Measurements from ENCODE around the gene BCAS3.

BCAS3 gene

DNA sequence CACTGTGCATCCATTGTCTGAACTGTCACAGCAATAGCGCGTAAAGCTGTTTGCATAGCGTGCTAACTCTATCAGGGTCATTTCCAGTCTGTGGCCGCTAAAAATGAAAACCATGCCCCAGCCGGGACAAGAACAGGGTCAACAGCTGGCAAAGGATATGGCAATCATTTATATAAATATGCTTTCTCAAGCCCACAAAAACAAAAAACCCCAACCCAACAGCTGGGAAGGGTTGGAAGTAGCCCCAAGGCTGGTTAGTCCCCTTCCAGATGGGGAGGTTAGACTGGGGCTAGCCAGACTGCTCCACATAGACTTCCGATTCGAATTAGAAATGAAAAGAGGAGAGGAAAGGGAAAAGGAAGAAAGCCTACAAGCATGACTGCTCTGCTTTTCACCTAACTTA lies 518.7 kb downstream of the BCAS3 start:
- Histone ChIP-seq H2AFZ (ENCODE audit: low read depth, low read length) (no peak overlapping the region), H2BK5ac (ENCODE audit: low read depth, low read length, poor library complexity, severe bottlenecking) (no peak overlapping the region), H2BK120ac (ENCODE audit: low read depth, low read length) (no peak overlapping the region), H3K4ac (ENCODE audit: low read depth in 1 of 2, low read length in 2 of 2) (no peak overlapping the region), H3K27ac (ENCODE audit: low read length, poor library complexity, severe bottlenecking) (no peak overlapping the region), H3K36me3 (ENCODE audit: control insufficient read depth in 1 of 2, insufficient read depth in 2 of 2, low read depth in 1 of 2, low read length in 2 of 2) (no peaks in the 10 kb centered on the region), H2BK15ac (ENCODE audit: low read depth, poor library complexity, severe bottlenecking) (no peak overlapping the region), H2AK5ac (ENCODE audit: low read length, severe bottlenecking) (no peak overlapping the region), H3K79me1 (replicated peaks; ENCODE audit: low read length, poor library complexity, severe bottlenecking) (no peaks in the 10 kb centered on the region), H3K9me3 (ENCODE audit: control insufficient read depth, low read length) (peaks cover 4% of the 10 kb centered on the region), H3K23ac (ENCODE audit: low read length in 2 of 2) (no peak overlapping the region), H4K91ac (ENCODE audit: low read length) (no peak overlapping the region), H3K18ac (ENCODE audit: low read depth in 1 of 2, low read length in 2 of 2) (peak overlapping the region in 1 of 2 experiments; percentile 4), H3K4me2 (ENCODE audit: low read length, poor library complexity, severe bottlenecking) (no peak overlapping the region), H3K14ac (ENCODE audit: low read length in 2 of 2) (no peak overlapping the region), H3K27me3 (ENCODE audit: control insufficient read depth in 1 of 2, insufficient read depth in 1 of 2, low read length in 2 of 2) (no peaks in the 10 kb centered on the region), H4K8ac (ENCODE audit: low read length) (peak overlapping the region; percentile 63), H2BK12ac (ENCODE audit: low read length in 2 of 2) (peak overlapping the region in 1 of 2 experiments; percentile 72), H3K4me3 (ENCODE audit: insufficient read depth in 1 of 2, low read depth in 1 of 2, low read length in 2 of 2) (no peak overlapping the region), H3K9ac (ENCODE audit: low read length) (no peak overlapping the region), H3K4me1 (ENCODE audit: control insufficient read depth, insufficient read depth, low read depth, low read length) (no peaks in the 10 kb centered on the region)
- WGBS, result 96% methylated on average over 6 of the region's 7 CpGs
- DNase-seq, result peak; percentile 44

DNA sequence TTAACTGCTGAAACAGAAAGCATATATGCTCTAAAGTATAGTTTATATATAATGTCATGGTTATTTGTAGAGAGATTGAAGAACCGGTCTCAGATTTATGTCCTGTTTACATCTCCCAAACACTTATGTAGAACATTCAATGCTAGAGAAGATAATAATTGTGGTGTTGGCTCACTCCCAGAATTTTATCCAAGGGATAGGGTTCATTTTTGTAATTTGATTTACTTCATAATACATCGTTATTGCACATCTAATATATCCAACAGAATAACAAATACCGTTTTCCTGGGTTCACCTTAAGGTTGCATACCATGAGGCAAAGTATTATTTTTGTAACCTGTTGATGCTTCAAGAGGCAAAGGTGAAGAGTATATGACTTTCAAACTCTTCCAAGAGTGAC lies 519.1 kb downstream of the BCAS3 start:
- H2AK5ac ChIP-seq (ENCODE audit: low read length, severe bottlenecking), result no peak overlapping the region
- no peak overlapping the region for H4K8ac ChIP-seq (ENCODE audit: low read length)
- H3K18ac ChIP-seq (ENCODE audit: low read depth in 1 of 2, low read length in 2 of 2), result no peak overlapping the region
- no peak overlapping the region for H3K9ac ChIP-seq (ENCODE audit: low read length)
- H3K4me2 ChIP-seq (ENCODE audit: low read length, poor library complexity, severe bottlenecking), result no peak overlapping the region
- no peak overlapping the region for H4K91ac ChIP-seq (ENCODE audit: low read length)
- no peaks in the 10 kb centered on the region for H3K79me1 ChIP-seq (replicated peaks; ENCODE audit: low read length, poor library complexity, severe bottlenecking)
- no peaks in the 10 kb centered on the region for H3K27me3 ChIP-seq (ENCODE audit: control insufficient read depth in 1 of 2, insufficient read depth in 1 of 2, low read length in 2 of 2)
- no peak overlapping the region for H3K4me3 ChIP-seq (ENCODE audit: insufficient read depth in 1 of 2, low read depth in 1 of 2, low read length in 2 of 2)
- no peak overlapping the region for H2BK15ac ChIP-seq (ENCODE audit: low read depth, poor library complexity, severe bottlenecking)
- no peak overlapping the region for H3K23ac ChIP-seq (ENCODE audit: low read length in 2 of 2)
- H3K4ac ChIP-seq (ENCODE audit: low read depth in 1 of 2, low read length in 2 of 2), result no peak overlapping the region
- no peak overlapping the region for H2BK12ac ChIP-seq (ENCODE audit: low read length in 2 of 2)
- H2BK5ac ChIP-seq (ENCODE audit: low read depth, low read length, poor library complexity, severe bottlenecking), result no peak overlapping the region
- H3K36me3 ChIP-seq (ENCODE audit: control insufficient read depth in 1 of 2, insufficient read depth in 2 of 2, low read depth in 1 of 2, low read length in 2 of 2), result no peaks in the 10 kb centered on the region
- peak; percentile 34 for DNase-seq
- no peak overlapping the region for H2BK120ac ChIP-seq (ENCODE audit: low read depth, low read length)
- H3K9me3 ChIP-seq (ENCODE audit: control insufficient read depth, low read length), result peaks cover 4% of the 10 kb centered on the region
- H3K14ac ChIP-seq (ENCODE audit: low read length in 2 of 2), result no peak overlapping the region
- H3K4me1 ChIP-seq (ENCODE audit: control insufficient read depth, insufficient read depth, low read depth, low read length), result peaks cover 1% of the 10 kb centered on the region
- WGBS, result no CpG with 5 or more reads among the region's 3 CpGs
- H3K27ac ChIP-seq (ENCODE audit: low read length, poor library complexity, severe bottlenecking), result no peak overlapping the region
- H2AFZ ChIP-seq (ENCODE audit: low read depth, low read length), result no peak overlapping the region

DNA sequence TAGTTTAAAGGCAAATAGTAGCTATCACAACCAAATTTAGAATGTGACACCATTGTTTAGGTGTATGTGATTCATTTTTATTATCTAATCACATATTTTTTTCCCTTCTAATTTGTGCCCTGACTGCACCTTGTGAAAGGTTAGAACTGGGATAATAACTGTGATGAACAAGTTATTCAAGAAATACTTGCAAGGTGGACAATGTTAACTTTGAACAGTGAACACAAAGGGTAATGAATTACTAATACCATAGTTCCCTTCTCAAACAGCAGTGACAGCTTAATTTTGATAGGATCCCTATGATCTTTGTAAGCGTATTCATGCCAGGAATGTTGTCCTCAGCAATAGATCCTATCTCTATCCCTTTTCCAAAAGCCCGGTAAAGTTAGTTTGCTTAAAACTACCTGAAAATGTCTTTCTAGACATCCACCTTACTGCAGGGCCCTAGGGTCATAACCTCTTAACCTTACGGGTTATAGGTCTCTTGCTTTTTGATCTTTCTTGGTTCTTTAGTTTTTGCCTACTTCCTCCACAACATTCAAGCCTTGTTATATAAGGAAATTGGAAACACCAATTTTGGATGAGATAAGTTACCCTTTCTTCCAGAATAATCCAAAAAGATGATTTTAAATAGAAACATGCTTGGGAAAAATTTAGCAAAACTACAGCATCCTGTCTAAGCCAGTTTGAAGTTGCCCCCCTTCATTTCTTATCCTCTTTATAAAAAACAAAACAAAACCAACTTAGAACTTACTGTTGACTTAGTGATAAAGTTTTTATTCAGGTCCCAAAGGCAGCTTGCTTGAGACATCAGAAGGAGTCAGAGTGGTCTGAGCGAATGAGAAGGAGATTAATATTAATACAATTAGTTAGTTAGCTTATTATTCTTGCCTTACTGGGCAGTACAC lies 522.0 kb downstream of the BCAS3 start:
- H3K4me3 ChIP-seq (ENCODE audit: insufficient read depth in 1 of 2, low read depth in 1 of 2, low read length in 2 of 2), result no peak overlapping the region
- H2AFZ ChIP-seq (ENCODE audit: low read depth, low read length), result no peak overlapping the region
- H4K91ac ChIP-seq (ENCODE audit: low read length), result no peak overlapping the region
- H4K8ac ChIP-seq (ENCODE audit: low read length), result no peak overlapping the region
- H2AK5ac ChIP-seq (ENCODE audit: low read length, severe bottlenecking), result no peak overlapping the region
- H3K4me1 ChIP-seq (ENCODE audit: control insufficient read depth, insufficient read depth, low read depth, low read length), result peaks cover 6% of the 10 kb centered on the region
- no peak overlapping the region for H2BK120ac ChIP-seq (ENCODE audit: low read depth, low read length)
- H3K27ac ChIP-seq (ENCODE audit: low read length, poor library complexity, severe bottlenecking), result peak overlapping the region; percentile 39
- H3K23ac ChIP-seq (ENCODE audit: low read length in 2 of 2), result no peak overlapping the region
- H2BK5ac ChIP-seq (ENCODE audit: low read depth, low read length, poor library complexity, severe bottlenecking), result no peak overlapping the region
- no peak overlapping the region for H3K4ac ChIP-seq (ENCODE audit: low read depth in 1 of 2, low read length in 2 of 2)
- H3K79me1 ChIP-seq (replicated peaks; ENCODE audit: low read length, poor library complexity, severe bottlenecking), result no peaks in the 10 kb centered on the region
- no peak for DNase-seq
- H3K36me3 ChIP-seq (ENCODE audit: control insufficient read depth in 1 of 2, insufficient read depth in 2 of 2, low read depth in 1 of 2, low read length in 2 of 2), result no peaks in the 10 kb centered on the region
- WGBS, result 88% methylated on average over 3 of the region's 4 CpGs
- no peak overlapping the region for H2BK12ac ChIP-seq (ENCODE audit: low read length in 2 of 2)
- no peak overlapping the region for H3K14ac ChIP-seq (ENCODE audit: low read length in 2 of 2)
- no peaks in the 10 kb centered on the region for H3K27me3 ChIP-seq (ENCODE audit: control insufficient read depth in 1 of 2, insufficient read depth in 1 of 2, low read length in 2 of 2)
- no peak overlapping the region for H3K18ac ChIP-seq (ENCODE audit: low read depth in 1 of 2, low read length in 2 of 2)
- no peak overlapping the region for H2BK15ac ChIP-seq (ENCODE audit: low read depth, poor library complexity, severe bottlenecking)
- H3K4me2 ChIP-seq (ENCODE audit: low read length, poor library complexity, severe bottlenecking), result no peak overlapping the region
- H3K9ac ChIP-seq (ENCODE audit: low read length), result no peak overlapping the region
- H3K9me3 ChIP-seq (ENCODE audit: control insufficient read depth, low read length), result no peaks in the 10 kb centered on the region

DNA sequence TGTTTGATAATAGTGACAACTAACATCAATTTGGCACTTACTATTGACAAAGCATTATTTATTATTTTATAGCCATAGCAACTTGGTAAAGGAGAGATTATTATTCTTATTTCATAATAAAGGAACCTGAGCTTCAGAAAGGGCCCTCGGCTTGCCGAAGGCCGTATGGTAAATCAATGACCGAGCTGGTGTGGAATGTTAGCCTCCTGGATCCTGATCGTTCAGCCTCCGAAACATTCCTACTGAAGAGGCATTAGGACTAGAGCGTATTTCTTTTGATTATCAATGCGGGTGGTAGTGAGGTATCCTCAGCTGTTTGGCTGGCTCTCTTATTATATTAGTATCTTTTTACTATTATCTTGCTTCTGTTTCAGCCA lies 522.7 kb downstream of the BCAS3 start:
- Histone ChIP-seq H2BK15ac (ENCODE audit: low read depth, poor library complexity, severe bottlenecking) (no peak overlapping the region), H3K14ac (ENCODE audit: low read length in 2 of 2) (no peak overlapping the region), H3K36me3 (ENCODE audit: control insufficient read depth in 1 of 2, insufficient read depth in 2 of 2, low read depth in 1 of 2, low read length in 2 of 2) (no peaks in the 10 kb centered on the region), H2BK120ac (ENCODE audit: low read depth, low read length) (no peak overlapping the region), H2BK12ac (ENCODE audit: low read length in 2 of 2) (peak overlapping the region in 1 of 2 experiments; percentile 94), H3K4me3 (ENCODE audit: insufficient read depth in 1 of 2, low read depth in 1 of 2, low read length in 2 of 2) (no peak overlapping the region), H3K4ac (ENCODE audit: low read depth in 1 of 2, low read length in 2 of 2) (peak overlapping the region in 1 of 2 experiments; percentile 11), H3K27me3 (ENCODE audit: control insufficient read depth in 1 of 2, insufficient read depth in 1 of 2, low read length in 2 of 2) (no peaks in the 10 kb centered on the region), H2BK5ac (ENCODE audit: low read depth, low read length, poor library complexity, severe bottlenecking) (no peak overlapping the region), H4K8ac (ENCODE audit: low read length) (no peak overlapping the region), H2AK5ac (ENCODE audit: low read length, severe bottlenecking) (no peak overlapping the region), H2AFZ (ENCODE audit: low read depth, low read length) (no peak overlapping the region), H3K23ac (ENCODE audit: low read length in 2 of 2) (no peak overlapping the region), H3K4me1 (ENCODE audit: control insufficient read depth, insufficient read depth, low read depth, low read length) (peaks cover 6% of the 10 kb centered on the region), H3K27ac (ENCODE audit: low read length, poor library complexity, severe bottlenecking) (peak overlapping the region; percentile 54), H3K79me1 (replicated peaks; ENCODE audit: low read length, poor library complexity, severe bottlenecking) (no peaks in the 10 kb centered on the region), H3K9me3 (ENCODE audit: control insufficient read depth, low read length) (no peaks in the 10 kb centered on the region), H3K4me2 (ENCODE audit: low read length, poor library complexity, severe bottlenecking) (no peak overlapping the region), H4K91ac (ENCODE audit: low read length) (peak overlapping the region; percentile 65), H3K9ac (ENCODE audit: low read length) (no peak overlapping the region), H3K18ac (ENCODE audit: low read depth in 1 of 2, low read length in 2 of 2) (no peak overlapping the region)
- 36% methylated on average over 4 of the region's 8 CpGs for WGBS
- DNase-seq, result peak; percentile 47

All from mesenchymal stem cell (in vitro differentiated cells and primary cell).